Suprapubic skin (tissue), 4 donors: ENCODE results near the gene RIC3. TPM values are rescaled to one million over a fixed set of nuclear protein-coding genes. Genes with fewer than 3 reads are reported as not detected.
"Not testable (repeated sequence)": the region's sequence is repeated elsewhere in the genome, so short reads cannot be mapped to it uniquely, and the experiment has no call there.

Experiments
- DNase-seq, 2 donors: peaks; one replicate each; pipeline ENCODE4 v3.0.0-alpha.2; 2019; ENCODE audit warnings: low spot score in 2 of 2
- H3K27ac ChIP-seq: fragments of 200-600 bp; sonication (generic); one replicate; pipeline ENCODE4 v1.5.1; 2019
- H3K27me3 ChIP-seq: fragments of 200-600 bp; sonication (generic); one replicate; pipeline ENCODE4 v1.5.1; 2019
- H3K36me3 ChIP-seq: fragments of 200-600 bp; sonication (generic); one replicate; pipeline ENCODE4 v1.5.1; 2019
- H3K4me1 ChIP-seq: fragments of 200-600 bp; sonication (generic); one replicate; pipeline ENCODE4 v1.5.1; 2019
- H3K4me3 ChIP-seq: fragments of 200-600 bp; sonication (generic); one replicate; pipeline ENCODE4 v1.5.1; 2019; ENCODE audit warnings: mild to moderate bottlenecking
- H3K9me3 ChIP-seq: fragments of 200-600 bp; sonication (generic); one replicate; pipeline ENCODE4 v1.5.1; 2019
- CTCF ChIP-seq, 2 donors: fragments of 200-600 bp in 1 of 2; fragments of 450-650 bp in 1 of 2; sonication (generic) in 1 of 2; IDR thresholded peaks; one replicate each; pipeline ENCODE4 v1.5.1; 2016 to 2019; ENCODE audit warnings: antibody characterized with exemption in 2 of 2, mild to moderate bottlenecking in 1 of 2, moderate library complexity in 1 of 2
- EP300 ChIP-seq: sonication (generic); formaldehyde crosslinking; IDR thresholded peaks from one replicate; pipeline ENCODE4 v1.6.1; 2017; ENCODE audit warnings: antibody characterized with exemption
- POLR2A ChIP-seq, 2 donors: fragments of 450-650 bp; IDR thresholded peaks; one replicate each; pipeline ENCODE4 v1.6.1; 2017; ENCODE audit warnings: antibody characterized with exemption in 2 of 2, mild to moderate bottlenecking in 2 of 2, moderate library complexity in 2 of 2
- POLR2AphosphoS5 ChIP-seq, 3 donors: sonication (generic); formaldehyde crosslinking; IDR thresholded peaks; one replicate each; pipeline ENCODE4 v1.6.1; 2017; ENCODE audit warnings: antibody characterized with exemption in 3 of 3
- WGBS: methylation state at CpG from one replicate; pipeline ENCODE4 v1.1.5; 2018; 5-methylcytosine and 5-hydroxymethylcytosine counted together
- total RNA-seq, 4 donors: library from RNA; depleted of rRNA; stranded (reverse); fragments of >200 nt; gene quantifications; one replicate each; pipeline ENCODE4 v1.1.0, GENCODE V29; 2016

Gene RIC3
- total RNA-seq, 4 donors from 2014 or later: 20.5 to 118 (median 35.1) TPM

GRCh38 chr11:8167796-8168195, 1.0 kb downstream of the RIC3 start:
- WGBS: 42% methylated on average over 4 of the region's 4 CpGs
- Histone ChIP-seq H3K36me3 (no peaks in the 10 kb centered on the region), H3K27ac (no peak overlapping the region), H3K9me3 (no peaks in the 10 kb centered on the region), H3K27me3 (peaks cover 15% of the 10 kb centered on the region), H3K4me3 (peak overlapping the region; percentile 61), H3K4me1 (peaks cover 16% of the 10 kb centered on the region)
- no peak for DNase-seq
- TF ChIP-seq CTCF (IDR thresholded peaks at IDR 0.05) (no peak), POLR2A (IDR thresholded peaks at IDR 0.05) (no peak), POLR2AphosphoS5 (IDR thresholded peaks at IDR 0.05) (no peak), EP300 (no peak)

GRCh38 chr11:8164746-8165145, 4.1 kb downstream of the RIC3 start:
- Histone ChIP-seq H3K4me3 (no peak overlapping the region), H3K27me3 (peaks cover 8% of the 10 kb centered on the region), H3K27ac (no peak overlapping the region), H3K9me3 (no peaks in the 10 kb centered on the region), H3K36me3 (no peaks in the 10 kb centered on the region), H3K4me1 (peaks cover 16% of the 10 kb centered on the region)
- DNase-seq: no peak
- TF ChIP-seq POLR2AphosphoS5 (IDR thresholded peaks at IDR 0.05) (no peak), CTCF (IDR thresholded peaks at IDR 0.05) (no peak), EP300 (no peak), POLR2A (IDR thresholded peaks at IDR 0.05) (no peak)

- DNase-seq, H3K4me3 ChIP-seq, H3K9me3 ChIP-seq, H3K36me3 ChIP-seq, H3K4me1 ChIP-seq, H3K27me3 ChIP-seq, H3K27ac ChIP-seq: not testable (repeated sequence)
- WGBS: 84% methylated on average over 13 of the region's 13 CpGs
These were observed 7.1 kb downstream of the RIC3 start for GRCh38 chr11:8161627-8162304.

- 93% methylated on average over 3 of the region's 3 CpGs for WGBS
- Histone ChIP-seq H3K4me1 (no peaks in the 10 kb centered on the region), H3K4me3 (no peak overlapping the region), H3K9me3 (no peaks in the 10 kb centered on the region), H3K27ac (no peak overlapping the region), H3K27me3 (no peaks in the 10 kb centered on the region), H3K36me3 (no peaks in the 10 kb centered on the region)
- TF ChIP-seq EP300 (no peak), CTCF (IDR thresholded peaks at IDR 0.05) (no peak), POLR2AphosphoS5 (IDR thresholded peaks at IDR 0.05) (no peak), POLR2A (IDR thresholded peaks at IDR 0.05) (no peak)
- no peak for DNase-seq
These were observed 11.9 kb downstream of the RIC3 start for GRCh38 chr11:8156877-8157276.

GRCh38 chr11:8149726-8150125, 19.1 kb downstream of the RIC3 start:
- H3K4me3 ChIP-seq: no peak overlapping the region
- no peaks in the 10 kb centered on the region for H3K36me3 ChIP-seq
- no peaks in the 10 kb centered on the region for H3K9me3 ChIP-seq
- no peaks in the 10 kb centered on the region for H3K27me3 ChIP-seq
- no peak for DNase-seq
- no peak overlapping the region for H3K27ac ChIP-seq
- no peaks in the 10 kb centered on the region for H3K4me1 ChIP-seq
- WGBS: 87% methylated on average over 6 of the region's 6 CpGs
- no peak for TF ChIP-seq POLR2A (IDR thresholded peaks at IDR 0.05)
- no peak for TF ChIP-seq EP300
- no peak for TF ChIP-seq POLR2AphosphoS5 (IDR thresholded peaks at IDR 0.05)
- no peak for TF ChIP-seq CTCF (IDR thresholded peaks at IDR 0.05)

GRCh38 chr11:8138526-8138925, 30.3 kb downstream of the RIC3 start:
- DNase-seq: no peak
- Histone ChIP-seq H3K36me3 (no peaks in the 10 kb centered on the region), H3K9me3 (no peaks in the 10 kb centered on the region), H3K4me1 (peaks cover 13% of the 10 kb centered on the region), H3K27me3 (no peaks in the 10 kb centered on the region), H3K27ac (peak overlapping the region; percentile 54), H3K4me3 (no peak overlapping the region)
- WGBS: 73% methylated on average over 2 of the region's 2 CpGs
- TF ChIP-seq POLR2A (IDR thresholded peaks at IDR 0.05) (no peak), CTCF (IDR thresholded peaks at IDR 0.05) (no peak), EP300 (no peak), POLR2AphosphoS5 (IDR thresholded peaks at IDR 0.05) (no peak)
